CD4-positive, alpha-beta T cell (primary cell): Measurements from ENCODE around the gene ZSWIM2. TPM values are rescaled to one million over a fixed set of nuclear protein-coding genes. Genes with fewer than 3 reads are reported as not detected.
A peak's percentile ranks its signal among the peaks of the same experiment; 100 is the strongest.

ENCODE experiments used
- ATAC-seq: fragments of 200-7000 bp; cut with Tn5 transposase; one replicate; pipeline ENCODE4 v1.10.0; 2022; ENCODE audit warnings: mild to moderate bottlenecking; ENCODE audit not compliant: poor library complexity
- CTCF ChIA-PET: fragments of 350-600 bp; sonication (Branson Sonifier 250); formaldehyde crosslinking; loops from one replicate; lab custom pipeline; 2021; ENCODE audit warnings: antibody characterized with exemption, inconsistent platforms; lab: Charles Lee
- POLR2A ChIA-PET: fragments of 350-600 bp; sonication (Branson Sonifier 250); formaldehyde crosslinking; loops from one replicate; lab custom pipeline; 2021; ENCODE audit warnings: antibody characterized with exemption, inconsistent platforms; lab: Charles Lee
- DNase-seq, 14 experiments: peaks; one replicate each; pipeline ENCODE4 v3.0.0-alpha.2; 2013 to 2020; ENCODE audit warnings: mixed read lengths in 2 of 14
- H3K27ac ChIP-seq, 2 donors: one replicate each; pipeline versions ENCODE4 v1.5.1 to v1.7.0; 2013; ENCODE audit warnings: low read length in 2 of 2, low read depth in 1 of 2, mild to moderate bottlenecking in 1 of 2
- H3K27me3 ChIP-seq, 2 experiments: 1 replicate in 1 of 2; 2 replicates in 1 of 2; pipeline versions ENCODE4 v1.6.1 to v1.7.0; 2013; ENCODE audit warnings: low read length in 2 of 2, control low read depth in 1 of 2, mild to moderate bottlenecking in 1 of 2, moderate library complexity in 1 of 2; ENCODE audit not compliant: insufficient read depth in 2 of 2, control insufficient read depth in 1 of 2
- H3K36me3 ChIP-seq: one replicate; pipeline ENCODE4 v1.6.1; 2013; ENCODE audit warnings: low read length, control low read depth; ENCODE audit not compliant: insufficient read depth
- H3K4me1 ChIP-seq: one replicate; pipeline ENCODE4 v1.6.1; 2013; ENCODE audit warnings: low read length, control low read depth; ENCODE audit not compliant: insufficient read depth
- H3K4me3 ChIP-seq: one replicate; pipeline ENCODE4 v1.5.1; 2013; ENCODE audit warnings: mild to moderate bottlenecking, low read length, moderate library complexity
- H3K9me3 ChIP-seq, 2 experiments: 1 replicate in 1 of 2; 2 replicates in 1 of 2; pipeline versions ENCODE4 v1.6.1 to v1.7.0; 2013; ENCODE audit warnings: low read length in 2 of 2, mild to moderate bottlenecking in 2 of 2, control low read depth in 1 of 2, moderate library complexity in 1 of 2; ENCODE audit not compliant: control insufficient read depth in 1 of 2, insufficient read depth in 1 of 2
- H3K27ac Mint-ChIP-seq: one replicate; pipeline ENCODE4 v1.8.0; 2020; ENCODE audit warnings: mixed read lengths
- H3K27me3 Mint-ChIP-seq: one replicate; pipeline ENCODE4 v1.8.0; 2021; ENCODE audit warnings: mixed read lengths
- H3K36me3 Mint-ChIP-seq: one replicate; pipeline ENCODE4 v1.8.0; 2021; ENCODE audit warnings: low read depth, mixed read lengths
- H3K4me1 Mint-ChIP-seq: one replicate; pipeline ENCODE4 v1.8.0; 2021; ENCODE audit warnings: low read depth, mixed read lengths
- H3K4me3 Mint-ChIP-seq: one replicate; pipeline ENCODE4 v1.8.0; 2020; ENCODE audit warnings: mild to moderate bottlenecking, mixed read lengths
- H3K9me3 Mint-ChIP-seq: one replicate; pipeline ENCODE4 v1.8.0; 2020; ENCODE audit warnings: mixed read lengths
- CTCF ChIP-seq: fragments of 200-600 bp; IDR thresholded peaks from one replicate; pipeline ENCODE4 v1.8.0; 2022; ENCODE audit warnings: antibody characterized with exemption, mild to moderate bottlenecking
- intact Hi-C, 2 experiments: fragments of 100-400 bp; cut with DNase I in 1 of 2; cut with micrococcal nuclease in 1 of 2; formaldehyde crosslinking; loops; one replicate each; pipeline versions ENCODE4 v1.15.1 to v1.9.0; 2023 to 2025; cut with DNase I, micrococcal nuclease
- total RNA-seq, 174 experiments: library from RNA in 2 of 174; stranded (reverse) in 2 of 174; gene quantifications; one replicate each; pipeline ENCODE4 v1.2.3 and lab custom pipeline; 2021 to 2026

ZSWIM2 gene
- total RNA-seq, 2 experiments from 2014 or later: not detected

- ChIA-PET POLR2A (no interaction called here), CTCF (no interaction called here)
- Histone ChIP-seq H3K27ac (no peak overlapping the region), H3K9me3 (no peaks in the 10 kb centered on the region), H3K4me3 (no peak overlapping the region), H3K4me1 (no peaks in the 10 kb centered on the region), H3K27me3 (no peaks in the 10 kb centered on the region), H3K36me3 (no peaks in the 10 kb centered on the region)
- no peaks in the 10 kb centered on the region for H3K9me3 Mint-ChIP-seq
- no peaks in the 10 kb centered on the region for H3K36me3 Mint-ChIP-seq
- peaks cover 11% of the 10 kb centered on the region for H3K4me1 Mint-ChIP-seq
- DNase-seq (no peak), ATAC-seq (no peak)
- H3K27me3 Mint-ChIP-seq: no peaks in the 10 kb centered on the region
- intact Hi-C loops: no loop called here
- TF ChIP-seq CTCF: no peak
- H3K4me3 Mint-ChIP-seq: no peak overlapping the region
- H3K27ac Mint-ChIP-seq: no peak overlapping the region
These were observed 40.3 kb upstream of the ZSWIM2 start for GRCh38 chr2:186889101-186889879.

GRCh38 chr2:186887107-186888090, 38.4 kb upstream of the ZSWIM2 start:
- Mint-ChIP-seq H3K36me3 (no peaks in the 10 kb centered on the region), H3K27me3 (no peaks in the 10 kb centered on the region), H3K4me3 (no peak overlapping the region), H3K4me1 (peaks cover 11% of the 10 kb centered on the region), H3K27ac (no peak overlapping the region), H3K9me3 (no peaks in the 10 kb centered on the region)
- ATAC-seq (no peak), DNase-seq (no peak)
- no peak overlapping the region for H3K4me3 ChIP-seq
- H3K4me1 ChIP-seq: no peaks in the 10 kb centered on the region
- ChIA-PET CTCF (no interaction called here), POLR2A (no interaction called here)
- no peaks in the 10 kb centered on the region for H3K27me3 ChIP-seq
- H3K9me3 ChIP-seq: peaks cover 0 to under 1% of the 10 kb centered on the region in 2 experiments
- intact Hi-C loops: no loop called here
- TF ChIP-seq CTCF: no peak
- no peaks in the 10 kb centered on the region for H3K36me3 ChIP-seq
- H3K27ac ChIP-seq: no peak overlapping the region

- Mint-ChIP-seq H3K4me3 (no peak overlapping the region), H3K27me3 (no peaks in the 10 kb centered on the region), H3K36me3 (no peaks in the 10 kb centered on the region), H3K9me3 (peaks cover 2% of the 10 kb centered on the region), H3K27ac (peak overlapping the region; percentile 12), H3K4me1 (peaks cover 11% of the 10 kb centered on the region)
- Histone ChIP-seq H3K4me3 (no peak overlapping the region), H3K36me3 (no peaks in the 10 kb centered on the region), H3K27ac (no peak overlapping the region), H3K27me3 (no peaks in the 10 kb centered on the region), H3K4me1 (no peaks in the 10 kb centered on the region), H3K9me3 (peaks cover 0 to 9% of the 10 kb centered on the region in 2 experiments)
- intact Hi-C loops: no loop called here
- ATAC-seq (peak; percentile 48), DNase-seq (no peak)
- ChIA-PET CTCF (no interaction called here), POLR2A (no interaction called here)
- TF ChIP-seq CTCF: no peak
These were observed 35.6 kb upstream of the ZSWIM2 start for GRCh38 chr2:186884587-186884986.
